ENCODE results near the gene NOPCHAP1. TPM values are rescaled to one million over a fixed set of nuclear protein-coding genes. Genes with fewer than 3 reads are reported as not detected.

NOPCHAP1 gene
- total RNA-seq, 2 donors from 2014 or later = 26.1 to 29.1 TPM

- Mint-ChIP-seq H3K27me3 (ENCODE audit: insufficient read depth) (no peaks in the 10 kb centered on the region), H3K27ac (no peak overlapping the region), H3K9me3 (no peaks in the 10 kb centered on the region), H3K4me3 (no peak overlapping the region), H3K36me3 (ENCODE audit: low read depth) (peaks cover 2% of the 10 kb centered on the region), H3K4me1 (no peaks in the 10 kb centered on the region)
- DNase-seq = no peak
- H3K27me3 ChIP-seq (ENCODE audit: control insufficient read depth, insufficient read depth, low read length, poor library complexity, severe bottlenecking) = no peaks in the 10 kb centered on the region
- H3K36me3 ChIP-seq (ENCODE audit: control insufficient read depth, insufficient read depth, low read length) = no peaks in the 10 kb centered on the region
- no peaks in the 10 kb centered on the region for H3K9me3 ChIP-seq (ENCODE audit: control insufficient read depth, low read length)
- H3K27ac ChIP-seq (ENCODE audit: low read depth, low read length) = no peak overlapping the region
- H3K4me3 ChIP-seq (ENCODE audit: low read length) = no peak overlapping the region
- no peak for TF ChIP-seq CTCF (conservative IDR thresholded peaks at IDR 0.05)
- no peaks in the 10 kb centered on the region for H3K4me1 ChIP-seq (ENCODE audit: control insufficient read depth, insufficient read depth, low read length)
- WGBS, 2 experiments (ENCODE audit: insufficient coverage in 1 of 2, insufficient read length in 1 of 2) = 92 to 97% methylated on average over 4 of the region's 4 CpGs
- H3K9ac ChIP-seq (ENCODE audit: extremely low read depth, low read length, poor library complexity, severe bottlenecking) = no peak overlapping the region
These were observed 46.7 kb downstream of the NOPCHAP1 start for GRCh38 chr12:105032703-105033357.

DNA sequence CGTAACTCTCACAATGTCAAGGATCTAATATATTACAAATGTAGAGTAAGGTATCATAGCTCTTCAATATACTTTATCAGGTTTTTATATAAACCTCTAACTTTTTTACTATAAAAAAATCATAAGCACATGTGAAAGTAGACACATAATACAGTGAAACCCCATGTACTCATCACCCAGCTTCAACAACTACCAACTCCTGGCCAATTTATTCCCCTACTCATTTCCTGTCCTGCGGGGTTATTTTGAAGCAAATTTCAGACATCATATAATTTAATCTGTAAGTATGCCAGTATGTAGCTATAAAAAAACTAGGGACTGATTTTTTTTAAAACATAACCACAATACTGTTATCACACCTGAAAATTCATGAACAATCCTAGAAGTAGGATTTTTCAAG lies 47.7 kb downstream of the NOPCHAP1 start:
- no peak for TF ChIP-seq CTCF (conservative IDR thresholded peaks at IDR 0.05)
- H3K36me3 ChIP-seq (ENCODE audit: control insufficient read depth, insufficient read depth, low read length) = no peaks in the 10 kb centered on the region

More for the DNA sequence above, 47.7 kb downstream of the NOPCHAP1 start:
- 100% methylated on average over 1 of the region's 2 CpGs; no CpG with 5 or more reads in 1 of the 2 experiments for WGBS, 2 experiments (ENCODE audit: insufficient coverage in 1 of 2, insufficient read length in 1 of 2)
- Mint-ChIP-seq H3K36me3 (ENCODE audit: low read depth) (peaks cover 2% of the 10 kb centered on the region), H3K27me3 (ENCODE audit: insufficient read depth) (no peaks in the 10 kb centered on the region), H3K9me3 (no peaks in the 10 kb centered on the region), H3K4me1 (no peaks in the 10 kb centered on the region), H3K27ac (no peak overlapping the region), H3K4me3 (no peak overlapping the region)
- Histone ChIP-seq H3K4me1 (ENCODE audit: control insufficient read depth, insufficient read depth, low read length) (no peaks in the 10 kb centered on the region), H3K27ac (ENCODE audit: low read depth, low read length) (no peak overlapping the region), H3K27me3 (ENCODE audit: control insufficient read depth, insufficient read depth, low read length, poor library complexity, severe bottlenecking) (no peaks in the 10 kb centered on the region), H3K9ac (ENCODE audit: extremely low read depth, low read length, poor library complexity, severe bottlenecking) (no peak overlapping the region), H3K9me3 (ENCODE audit: control insufficient read depth, low read length) (no peaks in the 10 kb centered on the region), H3K4me3 (ENCODE audit: low read length) (no peak overlapping the region)
- DNase-seq = no peak

Other genes with a start within 250 kb of the NOPCHAP1 start
- 1 to 10 TPM; 1.9 to 2.3 TPM for gene SLC41A2, start 28.0 kb upstream of the NOPCHAP1 start, total RNA-seq
- under 1 TPM; 0.22 to 0.27 TPM for gene ALDH1L2, start 98.1 kb downstream of the NOPCHAP1 start, total RNA-seq
- gene WASHC4, start 121.4 kb downstream of the NOPCHAP1 start, total RNA-seq = 10 to 100 TPM; 39.7 to 40.6 TPM
- 10 to 100 TPM; 31.8 to 35.2 TPM for gene APPL2, start 249.9 kb downstream of the NOPCHAP1 start, total RNA-seq